ENCODE results near the gene ALK.

The ALK gene

DNA sequence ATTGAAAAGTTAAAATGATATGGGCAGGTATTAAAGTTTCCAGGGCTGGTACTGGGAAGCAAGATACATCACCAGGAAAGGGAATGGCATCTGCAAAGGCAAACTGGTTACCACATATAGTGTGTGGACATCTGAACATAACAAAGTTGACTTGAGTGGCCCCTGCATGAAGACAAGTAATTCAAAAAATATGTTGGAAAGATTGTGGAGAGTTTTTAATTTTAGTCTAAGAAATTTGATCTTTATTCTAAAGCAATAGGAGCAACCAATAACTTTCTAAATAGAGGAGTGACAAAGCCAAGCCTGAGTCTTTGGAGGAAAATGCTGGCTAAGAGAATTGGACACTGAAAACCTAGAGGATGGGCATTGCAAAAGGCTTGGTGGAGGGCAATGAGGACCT, 278.2 kb downstream of the ALK start:
- Histone ChIP-seq H3K27ac (no peak overlapping the region), H3K4me3 (no peak overlapping the region)
- TF ChIP-seq, protein P1, sequence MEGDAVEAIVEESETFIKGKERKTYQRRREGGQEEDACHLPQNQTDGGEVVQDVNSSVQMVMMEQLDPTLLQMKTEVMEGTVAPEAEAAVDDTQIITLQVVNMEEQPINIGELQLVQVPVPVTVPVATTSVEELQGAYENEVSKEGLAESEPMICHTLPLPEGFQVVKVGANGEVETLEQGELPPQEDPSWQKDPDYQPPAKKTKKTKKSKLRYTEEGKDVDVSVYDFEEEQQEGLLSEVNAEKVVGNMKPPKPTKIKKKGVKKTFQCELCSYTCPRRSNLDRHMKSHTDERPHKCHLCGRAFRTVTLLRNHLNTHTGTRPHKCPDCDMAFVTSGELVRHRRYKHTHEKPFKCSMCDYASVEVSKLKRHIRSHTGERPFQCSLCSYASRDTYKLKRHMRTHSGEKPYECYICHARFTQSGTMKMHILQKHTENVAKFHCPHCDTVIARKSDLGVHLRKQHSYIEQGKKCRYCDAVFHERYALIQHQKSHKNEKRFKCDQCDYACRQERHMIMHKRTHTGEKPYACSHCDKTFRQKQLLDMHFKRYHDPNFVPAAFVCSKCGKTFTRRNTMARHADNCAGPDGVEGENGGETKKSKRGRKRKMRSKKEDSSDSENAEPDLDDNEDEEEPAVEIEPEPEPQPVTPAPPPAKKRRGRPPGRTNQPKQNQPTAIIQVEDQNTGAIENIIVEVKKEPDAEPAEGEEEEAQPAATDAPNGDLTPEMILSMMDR (IDR thresholded peaks at IDR 0.05) = no peak
- DNase-seq (ENCODE audit: low spot score) = no peak

DNA sequence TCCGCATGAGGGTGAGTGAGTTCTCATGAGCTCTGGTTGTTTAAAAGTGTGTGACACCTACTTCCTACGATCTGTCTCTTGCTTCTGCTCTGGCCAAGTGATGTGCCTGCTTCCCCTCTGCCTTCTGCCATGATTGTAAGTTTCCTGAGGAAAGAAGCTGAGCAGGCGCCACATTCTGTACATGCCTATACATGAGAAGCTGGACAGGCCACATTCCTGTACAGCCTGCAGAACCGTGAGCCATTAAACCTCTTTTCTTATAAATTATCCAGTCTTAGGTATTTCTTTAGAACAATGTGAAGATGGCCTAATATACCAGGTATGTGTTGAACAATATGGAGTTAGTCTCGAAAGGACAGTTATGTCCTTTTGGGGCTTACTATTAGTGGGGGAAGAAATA, 281.0 kb downstream of the ALK start:
- Histone ChIP-seq H3K4me3 (no peak overlapping the region), H3K27ac (no peak overlapping the region)
- TF ChIP-seq, protein P1 (IDR thresholded peaks at IDR 0.05) = no peak
- no peak for DNase-seq (ENCODE audit: low spot score)

DNA sequence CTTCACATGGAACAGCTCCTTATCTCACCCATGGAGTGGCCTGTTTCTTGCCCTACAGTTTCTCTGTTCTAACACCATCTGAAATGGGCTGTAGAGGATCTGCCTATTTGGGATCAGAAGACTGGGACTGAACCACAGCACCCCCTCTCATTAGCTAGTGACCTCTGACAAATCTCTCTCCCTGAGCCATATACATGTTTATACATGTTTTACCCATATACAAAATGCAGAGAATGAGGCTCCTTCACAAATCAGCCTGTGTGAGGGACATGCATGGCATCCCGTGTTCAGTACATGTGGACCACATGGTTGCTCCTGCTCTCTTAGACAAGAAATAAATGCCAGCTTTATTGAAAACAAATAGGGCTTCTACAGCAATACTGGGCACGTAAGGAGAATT, 282.7 kb downstream of the ALK start:
- Histone ChIP-seq H3K27ac (no peak overlapping the region), H3K4me3 (no peak overlapping the region)
- no peak for DNase-seq (ENCODE audit: low spot score)
- TF ChIP-seq, protein P1 (IDR thresholded peaks at IDR 0.05) = no peak

DNA sequence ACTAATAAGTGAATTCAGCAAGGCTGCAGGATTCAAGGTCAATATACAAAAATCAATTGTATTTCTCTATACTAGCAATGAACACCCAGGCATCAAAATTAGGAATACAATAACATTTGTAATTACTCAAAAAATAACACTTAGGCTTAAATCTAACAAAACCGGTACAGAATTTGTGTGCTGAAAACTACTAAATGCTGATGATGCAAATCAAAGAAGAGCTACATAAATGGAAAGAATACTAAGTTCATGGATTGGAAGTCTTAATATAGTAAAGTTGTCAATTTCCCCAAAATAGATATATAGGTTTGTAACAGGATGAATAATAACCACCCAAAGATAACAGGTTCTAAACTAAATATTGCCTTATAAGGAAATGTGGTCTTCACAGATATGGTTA, 286.5 kb downstream of the ALK start:
- no peak for DNase-seq (ENCODE audit: low spot score)
- TF ChIP-seq, protein P1 (IDR thresholded peaks at IDR 0.05) = no peak
- Histone ChIP-seq H3K4me3 (no peak overlapping the region), H3K27ac (no peak overlapping the region)

DNA sequence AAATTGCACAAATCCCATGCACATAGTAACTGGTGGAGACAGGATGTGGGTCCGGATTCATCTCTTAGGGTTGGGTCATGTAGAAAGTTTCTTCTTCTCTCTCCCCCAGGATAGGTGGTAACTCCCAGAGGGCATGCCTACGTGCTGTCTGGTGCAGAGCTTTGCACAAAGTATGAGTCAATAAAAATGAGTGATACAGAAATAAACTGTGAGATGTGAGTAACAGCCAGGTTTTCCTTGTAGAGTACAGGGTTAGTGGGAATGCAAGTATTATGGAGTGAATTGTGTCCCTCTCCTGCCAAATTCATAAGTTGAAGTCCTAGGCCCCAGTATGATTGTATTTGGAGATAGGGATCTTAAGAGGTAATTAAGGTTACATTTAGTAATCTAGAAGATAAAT, 289.4 kb downstream of the ALK start:
- TF ChIP-seq, protein P1 (IDR thresholded peaks at IDR 0.05) = no peak
- H3K27ac ChIP-seq = no peak overlapping the region
- no peak overlapping the region for H3K4me3 ChIP-seq
- DNase-seq (ENCODE audit: low spot score) = no peak

DNA sequence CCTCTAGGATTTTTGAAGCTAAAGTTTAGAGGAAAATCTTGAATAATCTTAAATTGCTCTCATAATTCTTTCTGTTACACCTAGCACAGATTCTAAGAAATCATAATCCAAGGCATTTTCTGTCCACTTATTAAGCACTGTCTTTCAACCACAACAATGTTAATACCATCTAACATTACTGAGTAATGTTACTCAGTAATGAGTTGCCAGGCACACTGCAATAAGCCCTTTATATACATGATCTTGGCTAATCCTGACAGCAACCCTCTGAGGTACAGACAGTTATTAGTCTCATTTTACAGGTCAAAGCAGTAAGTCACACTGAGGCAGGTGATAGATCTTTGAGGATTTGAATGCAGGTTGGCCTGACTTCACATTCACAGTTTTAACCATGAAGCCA, 291.9 kb downstream of the ALK start:
- DNase-seq (ENCODE audit: low spot score) = no peak
- H3K4me3 ChIP-seq = no peak overlapping the region
- TF ChIP-seq, protein P1 (IDR thresholded peaks at IDR 0.05) = no peak
- no peak overlapping the region for H3K27ac ChIP-seq

DNA sequence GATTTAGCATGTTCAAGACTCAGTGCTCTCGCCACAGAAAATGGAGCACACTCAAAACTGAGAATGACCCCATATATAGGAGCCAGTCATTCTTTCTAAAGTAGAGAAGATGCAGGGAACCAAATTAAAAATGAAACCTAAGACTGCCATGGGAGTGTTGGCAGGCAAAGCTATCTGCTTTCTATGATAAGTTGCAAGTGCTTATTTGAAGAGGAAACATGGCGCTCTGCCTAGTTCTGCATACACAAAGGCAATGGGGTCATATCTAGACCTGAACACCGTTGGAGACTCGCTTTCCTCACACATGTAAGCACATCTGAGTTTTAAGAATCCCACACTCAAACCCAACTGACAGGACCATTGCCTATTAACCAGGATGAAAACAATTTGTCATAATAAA, 292.5 kb downstream of the ALK start:
- Histone ChIP-seq H3K4me3 (no peak overlapping the region), H3K27ac (no peak overlapping the region)
- DNase-seq (ENCODE audit: low spot score) = no peak
- TF ChIP-seq, protein P1 (IDR thresholded peaks at IDR 0.05) = no peak
